Keratinocyte (primary cell): Measurements from ENCODE around the gene CEACAM8. TPM values are rescaled to one million over a fixed set of nuclear protein-coding genes. Genes with fewer than 3 reads are reported as not detected.

Source experiments
- DNase-seq: peaks from one replicate; pipeline ENCODE4 v3.0.0-alpha.2; 2011; ENCODE audit warnings: low read depth, missing footprints, low spot score
- FAIRE-seq: peaks from 2 replicates; lab custom pipeline; 2011; peaks lifted over from hg19 to GRCh38; lab: Jason Lieb, UNC
- H2AFZ ChIP-seq: 2 replicates; pipeline ENCODE4 v1.6.0; 2012; ENCODE audit warnings: low read length, control low read depth, inconsistent platforms; ENCODE audit not compliant: control insufficient read depth
- H3K27ac ChIP-seq: 2 replicates; pipeline ENCODE4 v1.5.1; 2011; ENCODE audit warnings: low read length; ENCODE audit not compliant: control insufficient read depth, insufficient read depth
- H3K27me3 ChIP-seq: 3 replicates; pipeline ENCODE4 v1.6.0; 2011; ENCODE audit warnings: low read length; ENCODE audit not compliant: control insufficient read depth, insufficient read depth; ENCODE audit errors: extremely low read depth
- H3K36me3 ChIP-seq, 2 experiments: 2 replicates in 1 of 2; 3 replicates in 1 of 2; pipeline ENCODE4 v1.5.1; 2011; ENCODE audit warnings: low read length in 2 of 2, mild to moderate bottlenecking in 1 of 2; ENCODE audit not compliant: control insufficient read depth in 2 of 2, insufficient read depth in 2 of 2; ENCODE audit errors: extremely low read depth in 1 of 2
- H3K4me1 ChIP-seq: 3 replicates; pipeline ENCODE4 v1.5.1; 2011; ENCODE audit warnings: low read length; ENCODE audit not compliant: control insufficient read depth, insufficient read depth; ENCODE audit errors: extremely low read depth
- H3K4me2 ChIP-seq: 3 replicates; pipeline ENCODE4 v1.6.0; 2011; ENCODE audit warnings: low read depth, low read length; ENCODE audit not compliant: control insufficient read depth, insufficient read depth; ENCODE audit errors: extremely low read depth
- H3K4me3 ChIP-seq, 3 experiments: fragments of 200-600 bp in 1 of 3; sonication (generic) in 1 of 3; 2 replicates in 2 of 3; 3 replicates in 1 of 3; pipeline ENCODE4 v1.5.1; 2011 to 2016; ENCODE audit warnings: low read length in 3 of 3, mild to moderate bottlenecking in 3 of 3, control low read depth in 2 of 3, inconsistent platforms in 1 of 3, low read depth in 1 of 3, mixed read lengths in 1 of 3, mixed run types in 1 of 3, moderate library complexity in 1 of 3; ENCODE audit not compliant: control insufficient read depth in 2 of 3, insufficient read depth in 2 of 3; ENCODE audit errors: extremely low read depth in 1 of 3
- H3K79me2 ChIP-seq: 2 replicates; pipeline ENCODE4 v1.6.0; 2012; ENCODE audit warnings: low read length; ENCODE audit not compliant: control insufficient read depth, insufficient read depth
- H3K9ac ChIP-seq: 3 replicates; pipeline ENCODE4 v1.6.0; 2011; ENCODE audit warnings: low read length; ENCODE audit not compliant: control insufficient read depth, insufficient read depth; ENCODE audit errors: extremely low read depth
- H3K9me1 ChIP-seq: 3 replicates; pipeline ENCODE4 v1.6.0; 2011; ENCODE audit warnings: low read length; ENCODE audit not compliant: control insufficient read depth, insufficient read depth; ENCODE audit errors: extremely low read depth
- H3K9me3 ChIP-seq: 2 replicates; pipeline ENCODE4 v1.5.1; 2012; ENCODE audit warnings: low read depth, low read length; ENCODE audit not compliant: control insufficient read depth
- H4K20me1 ChIP-seq: 3 replicates; pipeline ENCODE4 v1.6.0; 2011; ENCODE audit warnings: low read length; ENCODE audit not compliant: control insufficient read depth, insufficient read depth; ENCODE audit errors: extremely low read depth
- EZH2 ChIP-seq: IDR thresholded peaks from one replicate; pipeline ENCODE4 v1.6.1; 2012; ENCODE audit warnings: inconsistent platforms, mild to moderate bottlenecking, low read length, moderate library complexity
- dilution Hi-C: fragments of 300-500 bp; cut with MboI; formaldehyde crosslinking; loops from one replicate; pipeline ENCODE4 v1.7.0; 2020; ENCODE audit warnings: low sequenced_read_pairs; ENCODE audit not compliant: extremely low pct_ligation_motif_present
- polyA plus RNA-seq, 5 experiments: library from polyadenylated mRNA; depleted of rRNA in 3 of 5; stranded (reverse) in 3 of 5; stranded (forward) in 1 of 5; unstranded in 1 of 5; fragments of >200 nt; gene quantifications; 1 replicate in 1 of 5; 2 replicates in 3 of 5; 3 replicates in 1 of 5; pipeline versions ENCODE4 v1.2.1 to v1.2.3, GENCODE V29; 2011 to 2012; ENCODE audit warnings: missing spikeins in 2 of 5, low read depth in 1 of 5, low replicate concordance in 1 of 5
- TF ChIP-seq, protein P1 (sequence below), 3 experiments: IDR thresholded peaks in 1 of 3; conservative IDR thresholded peaks in 1 of 3; optimal IDR thresholded peaks in 1 of 3; 2 replicates in 2 of 3; 3 replicates in 1 of 3; pipeline versions ENCODE3 to v1.5.1; 2011; ENCODE audit warnings: low read length in 3 of 3, mild to moderate bottlenecking in 3 of 3, moderate library complexity in 2 of 3, control low read depth in 1 of 3, inconsistent platforms in 1 of 3; ENCODE audit not compliant: insufficient read depth in 2 of 3; ENCODE audit errors: extremely low read depth in 1 of 3

CEACAM8 gene
- polyA plus RNA-seq, 1 donor (not counting 4 experiments of a cell fraction or from before 2014, with no cell fraction given), result not detected

DNA sequence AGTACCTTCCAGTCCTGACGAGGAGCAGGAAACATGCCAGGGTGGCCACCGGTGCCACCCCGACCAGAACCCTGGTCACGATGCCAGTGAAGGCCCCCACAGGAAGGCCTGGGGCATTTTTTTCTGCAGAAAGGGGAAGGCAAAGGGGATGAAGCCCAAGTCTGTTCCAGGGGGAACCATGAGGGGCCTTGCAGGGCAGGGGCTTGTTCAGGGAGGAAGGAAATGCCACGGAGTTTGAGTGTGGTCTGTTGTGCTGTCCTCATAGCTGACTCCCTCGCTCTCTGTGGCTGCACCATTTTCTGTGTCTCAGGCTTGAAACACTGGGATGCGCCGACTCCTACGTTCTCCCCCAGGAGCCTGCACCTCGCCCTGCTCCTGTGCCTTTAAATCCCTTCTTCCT, 38.9 kb downstream of the CEACAM8 start:
- TF ChIP-seq, protein P1, sequence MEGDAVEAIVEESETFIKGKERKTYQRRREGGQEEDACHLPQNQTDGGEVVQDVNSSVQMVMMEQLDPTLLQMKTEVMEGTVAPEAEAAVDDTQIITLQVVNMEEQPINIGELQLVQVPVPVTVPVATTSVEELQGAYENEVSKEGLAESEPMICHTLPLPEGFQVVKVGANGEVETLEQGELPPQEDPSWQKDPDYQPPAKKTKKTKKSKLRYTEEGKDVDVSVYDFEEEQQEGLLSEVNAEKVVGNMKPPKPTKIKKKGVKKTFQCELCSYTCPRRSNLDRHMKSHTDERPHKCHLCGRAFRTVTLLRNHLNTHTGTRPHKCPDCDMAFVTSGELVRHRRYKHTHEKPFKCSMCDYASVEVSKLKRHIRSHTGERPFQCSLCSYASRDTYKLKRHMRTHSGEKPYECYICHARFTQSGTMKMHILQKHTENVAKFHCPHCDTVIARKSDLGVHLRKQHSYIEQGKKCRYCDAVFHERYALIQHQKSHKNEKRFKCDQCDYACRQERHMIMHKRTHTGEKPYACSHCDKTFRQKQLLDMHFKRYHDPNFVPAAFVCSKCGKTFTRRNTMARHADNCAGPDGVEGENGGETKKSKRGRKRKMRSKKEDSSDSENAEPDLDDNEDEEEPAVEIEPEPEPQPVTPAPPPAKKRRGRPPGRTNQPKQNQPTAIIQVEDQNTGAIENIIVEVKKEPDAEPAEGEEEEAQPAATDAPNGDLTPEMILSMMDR (optimal IDR thresholded peaks at IDR 0.05 in 1 of 3, IDR thresholded peaks at IDR 0.05 in 1 of 3, conservative IDR thresholded peaks at IDR 0.05 in 1 of 3; ENCODE audit: extremely low read depth in 1 of 3, insufficient read depth in 2 of 3, low read length in 3 of 3), result no peak
- no peak for TF ChIP-seq EZH2
- H4K20me1 ChIP-seq, result no peaks in the 10 kb centered on the region

DNA sequence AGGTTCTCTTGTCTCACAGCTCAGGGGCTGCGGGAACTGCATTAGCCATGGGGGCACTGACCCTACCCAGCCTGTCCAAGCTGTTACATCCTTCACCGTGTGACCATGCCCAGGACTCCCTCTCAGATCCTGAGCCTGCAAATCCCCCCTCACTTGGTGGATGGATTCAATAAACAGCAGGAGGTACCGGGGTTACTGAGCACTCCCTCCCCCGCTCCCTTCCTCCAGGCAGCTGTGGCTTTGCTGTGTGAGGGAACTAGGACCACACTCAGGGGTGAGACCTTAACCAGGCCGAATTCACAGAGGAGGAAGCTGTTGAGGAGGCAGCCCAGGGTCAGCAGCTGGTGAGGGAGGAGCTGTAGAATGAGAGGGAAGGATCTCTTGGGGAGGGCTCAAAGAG, 39.4 kb downstream of the CEACAM8 start:
- dilution Hi-C loops, result no loop called here

More for the DNA sequence above, 38.9 kb downstream of the CEACAM8 start:
- Histone ChIP-seq H3K4me3 (no peak overlapping the region), H3K4me2 (no peak overlapping the region), H3K9me3 (no peaks in the 10 kb centered on the region), H3K27ac (no peak overlapping the region), H3K9me1 (no peaks in the 10 kb centered on the region), H3K9ac (no peak overlapping the region), H2AFZ (no peak overlapping the region), H3K36me3 (no peaks in the 10 kb centered on the region), H3K27me3 (peaks cover 21% of the 10 kb centered on the region), H3K79me2 (no peaks in the 10 kb centered on the region), H3K4me1 (peaks cover 10% of the 10 kb centered on the region)
- FAIRE-seq, result no peak
- dilution Hi-C loops, result no loop called here
- no peak for DNase-seq

More for the DNA sequence above, 39.4 kb downstream of the CEACAM8 start:
- H3K9ac ChIP-seq, result no peak overlapping the region
- H3K36me3 ChIP-seq, result no peaks in the 10 kb centered on the region
- H3K27me3 ChIP-seq, result peaks cover 23% of the 10 kb centered on the region
- no peak overlapping the region for H2AFZ ChIP-seq
- H3K4me2 ChIP-seq, result no peak overlapping the region
- no peak for DNase-seq
- no peaks in the 10 kb centered on the region for H3K9me1 ChIP-seq
- H3K9me3 ChIP-seq, result peaks cover under 1% of the 10 kb centered on the region
- TF ChIP-seq EZH2, result no peak
- TF ChIP-seq, protein P1 (optimal IDR thresholded peaks at IDR 0.05 in 1 of 3, IDR thresholded peaks at IDR 0.05 in 1 of 3, conservative IDR thresholded peaks at IDR 0.05 in 1 of 3; ENCODE audit: extremely low read depth in 1 of 3, insufficient read depth in 2 of 3, low read length in 3 of 3), result no peak
- FAIRE-seq, result no peak
- no peaks in the 10 kb centered on the region for H4K20me1 ChIP-seq
- no peak overlapping the region for H3K27ac ChIP-seq
- H3K4me3 ChIP-seq, result no peak overlapping the region
- H3K79me2 ChIP-seq, result no peaks in the 10 kb centered on the region
- peaks cover 10% of the 10 kb centered on the region for H3K4me1 ChIP-seq
